H9 (cell line): ENCODE data around the gene CNTF. TPM values are rescaled to one million over a fixed set of nuclear protein-coding genes. Genes with fewer than 3 reads are reported as not detected.

Experiments used
- DNase-seq: peaks from one replicate; pipeline ENCODE4 v3.0.0-alpha.2; 2017
- H2AFZ ChIP-seq: one replicate; pipeline ENCODE4 v1.6.1; 2013; ENCODE audit warnings: mild to moderate bottlenecking, low read length, control low read depth, moderate library complexity
- H2AK5ac ChIP-seq: 2 replicates; pipeline ENCODE4 v1.6.1; 2013; ENCODE audit warnings: low read length, control low read depth, mixed read lengths; ENCODE audit not compliant: insufficient read length
- H2BK120ac ChIP-seq: one replicate; pipeline ENCODE4 v1.6.1; 2013; ENCODE audit warnings: low read depth, mild to moderate bottlenecking, low read length, control low read depth, inconsistent platforms; ENCODE audit not compliant: poor library complexity, severe bottlenecking
- H2BK12ac ChIP-seq: 2 replicates; pipeline ENCODE4 v1.6.1; 2013; ENCODE audit warnings: low read length, control low read depth, mixed read lengths, low read depth; ENCODE audit not compliant: insufficient read length
- H2BK15ac ChIP-seq: 2 replicates; pipeline ENCODE4 v1.6.1; 2013; ENCODE audit warnings: low read depth, low read length, control low read depth
- H2BK20ac ChIP-seq: one replicate; pipeline ENCODE4 v1.6.1; 2013; ENCODE audit warnings: low read depth, mild to moderate bottlenecking, low read length, control low read depth, inconsistent platforms; ENCODE audit not compliant: poor library complexity, severe bottlenecking
- H2BK5ac ChIP-seq: 2 replicates; pipeline ENCODE4 v1.6.1; 2013; ENCODE audit warnings: low read length, control low read depth, mixed read lengths; ENCODE audit not compliant: insufficient read length
- H3K14ac ChIP-seq: 2 replicates; pipeline ENCODE4 v1.6.1; 2013; ENCODE audit warnings: low read length, control low read depth; ENCODE audit not compliant: insufficient read depth
- H3K18ac ChIP-seq: 2 replicates; pipeline ENCODE4 v1.6.1; 2013; ENCODE audit warnings: low read depth, mild to moderate bottlenecking, mixed read lengths, low read length, control low read depth; ENCODE audit not compliant: insufficient read length
- H3K23ac ChIP-seq: 2 replicates; pipeline ENCODE4 v1.6.1; 2013; ENCODE audit warnings: low read length, control low read depth, mixed read lengths, low read depth; ENCODE audit not compliant: insufficient read length
- H3K23me2 ChIP-seq: 2 replicates; pipeline ENCODE4 v1.6.1; 2013; ENCODE audit warnings: low read depth, mild to moderate bottlenecking, mixed read lengths, low read length, control low read depth; ENCODE audit not compliant: insufficient read length, poor library complexity, severe bottlenecking
- H3K27ac ChIP-seq: 2 replicates; pipeline ENCODE4 v1.5.1; 2013; ENCODE audit warnings: low read length, control low read depth, mixed read lengths, low read depth; ENCODE audit not compliant: insufficient read length
- H3K27me3 ChIP-seq: 2 replicates; pipeline ENCODE4 v1.6.1; 2013; ENCODE audit warnings: low read length, control low read depth, inconsistent platforms; ENCODE audit not compliant: insufficient read depth
- H3K4ac ChIP-seq: 2 replicates; pipeline ENCODE4 v1.6.1; 2013; ENCODE audit warnings: low read depth, mild to moderate bottlenecking, control low read depth, inconsistent platforms, low read length, moderate library complexity
- H3K4me1 ChIP-seq: 2 replicates; pipeline ENCODE4 v1.6.1; 2013; ENCODE audit warnings: low read length, control low read depth, inconsistent platforms; ENCODE audit not compliant: insufficient read depth
- H3K4me2 ChIP-seq: 2 replicates; pipeline ENCODE4 v1.6.1; 2013; ENCODE audit warnings: low read length, control low read depth, mixed read lengths; ENCODE audit not compliant: insufficient read length, insufficient read depth
- H3K56ac ChIP-seq: 2 replicates; pipeline ENCODE4 v1.6.1; 2013; ENCODE audit warnings: low read depth, mild to moderate bottlenecking, mixed read lengths, low read length, control low read depth; ENCODE audit not compliant: insufficient read length
- H3K79me1 ChIP-seq: 2 replicates; pipeline ENCODE4 v1.6.1; 2013; ENCODE audit warnings: low read depth, mild to moderate bottlenecking, moderate library complexity, low read length, control low read depth, inconsistent platforms; ENCODE audit not compliant: insufficient read depth, poor library complexity, severe bottlenecking
- H3K79me2 ChIP-seq: 2 replicates; pipeline ENCODE4 v1.6.1; 2013; ENCODE audit warnings: low read length, control low read depth, inconsistent platforms; ENCODE audit not compliant: insufficient read depth
- H3K9ac ChIP-seq: 2 replicates; pipeline ENCODE4 v1.6.1; 2013; ENCODE audit warnings: low read length, control low read depth, mixed read lengths; ENCODE audit not compliant: insufficient read length; ENCODE audit errors: extremely low read depth
- H3K9me3 ChIP-seq: one replicate; pipeline ENCODE4 v1.6.1; 2013; ENCODE audit warnings: low read depth, low read length, inconsistent platforms; ENCODE audit not compliant: control insufficient read depth
- H3T11ph ChIP-seq: one replicate; pipeline ENCODE4 v1.6.1; 2013; ENCODE audit warnings: mild to moderate bottlenecking, low read length, control low read depth, inconsistent platforms
- H4K20me1 ChIP-seq: one replicate; pipeline ENCODE4 v1.6.1; 2013; ENCODE audit not compliant: control insufficient read depth, insufficient read length, insufficient read depth
- H4K5ac ChIP-seq: 2 replicates; pipeline ENCODE4 v1.6.1; 2013; ENCODE audit warnings: low read depth, mild to moderate bottlenecking, mixed read lengths, low read length, control low read depth; ENCODE audit not compliant: insufficient read length
- H4K8ac ChIP-seq: replicated peaks from 2 replicates; pipeline ENCODE4 v1.6.1; 2013; ENCODE audit warnings: low read length, control low read depth, mixed read lengths, low read depth; ENCODE audit not compliant: insufficient read length
- H4K91ac ChIP-seq: 2 replicates; pipeline ENCODE4 v1.6.1; 2013; ENCODE audit warnings: low read depth, mild to moderate bottlenecking, moderate library complexity, mixed read lengths, low read length, control low read depth; ENCODE audit not compliant: insufficient read length
- H3K27ac Mint-ChIP-seq, 3 experiments: 2 replicates in 2 of 3; 3 replicates in 1 of 3; pipeline ENCODE4 v1.8.0; 2020 to 2021; ENCODE audit warnings: mixed read lengths in 3 of 3, mild to moderate bottlenecking in 1 of 3, moderate library complexity in 1 of 3
- H3K27me3 Mint-ChIP-seq: 2 replicates; pipeline ENCODE4 v1.8.0; 2021; ENCODE audit warnings: low read depth, mild to moderate bottlenecking, moderate library complexity, mixed read lengths
- H3K36me3 Mint-ChIP-seq, 3 experiments: 2 replicates in 2 of 3; 3 replicates in 1 of 3; pipeline ENCODE4 v1.8.0; 2020 to 2021; ENCODE audit warnings: low read depth in 3 of 3, mixed read lengths in 3 of 3; ENCODE audit not compliant: insufficient read depth in 1 of 3
- H3K4me1 Mint-ChIP-seq, 2 experiments: 2 replicates each; pipeline ENCODE4 v1.8.0; 2020; ENCODE audit warnings: mixed read lengths in 2 of 2
- H3K4me3 Mint-ChIP-seq, 2 experiments: 2 replicates in 1 of 2; 3 replicates in 1 of 2; pipeline ENCODE4 v1.8.0; 2020 to 2021; ENCODE audit warnings: mild to moderate bottlenecking in 2 of 2, mixed read lengths in 2 of 2, moderate library complexity in 1 of 2
- H3K9me3 Mint-ChIP-seq, 2 experiments: 2 replicates in 1 of 2; 3 replicates in 1 of 2; pipeline ENCODE4 v1.8.0; 2020; ENCODE audit warnings: mild to moderate bottlenecking in 2 of 2, mixed read lengths in 2 of 2, moderate library complexity in 1 of 2
- WGBS: extraction: QIAGEN DNeasy Blood & Tissue Kit; methylation state at CpG from one replicate; pipeline ENCODE4 v1.1.7; 2013; ENCODE audit warnings: missing lambda C conversion rate, low lambda C conversion rate, mixed read lengths; ENCODE audit not compliant: insufficient read length; ENCODE audit errors: extremely low coverage; 5-methylcytosine and 5-hydroxymethylcytosine counted together
- total RNA-seq: library from RNA; stranded (reverse); gene quantifications from 2 replicates; pipeline ENCODE4 v1.2.1, GENCODE V29; 2021
- TF ChIP-seq, protein P1 (sequence below): fragments of 200-600 bp; sonication (generic); conservative IDR thresholded peaks from 3 replicates; pipeline ENCODE4 v1.8.0; 2021; ENCODE audit warnings: antibody characterized with exemption, mild to moderate bottlenecking

CNTF gene
- total RNA-seq, 1 experiment from 2014 or later: 3.5 TPM

DNA sequence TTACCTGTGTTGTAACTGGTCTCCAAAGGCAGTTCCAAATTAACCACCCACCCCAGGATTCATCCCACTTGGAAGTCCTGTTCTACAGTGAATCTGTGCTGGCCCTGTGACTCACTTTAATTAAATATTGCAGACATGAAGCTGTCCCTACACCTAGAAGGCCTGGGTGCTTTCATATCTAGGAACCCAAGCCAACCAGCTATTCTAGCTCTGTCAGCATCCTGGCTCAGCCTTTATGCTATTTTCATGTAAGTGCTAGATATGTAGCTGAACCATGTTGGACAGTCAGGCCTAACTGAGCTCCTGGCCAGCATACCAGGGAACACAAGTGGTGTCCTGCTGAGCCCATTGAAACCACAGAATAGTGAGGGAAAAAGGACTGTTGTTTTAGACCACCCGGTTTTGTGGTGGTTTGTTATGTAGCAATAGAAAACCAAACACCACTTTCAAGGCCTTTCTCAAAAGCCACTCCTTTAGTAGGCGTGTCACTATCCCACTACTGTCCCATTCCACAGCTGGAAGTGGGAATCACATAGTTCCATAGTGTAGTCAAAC is 30.3 kb downstream of the CNTF start:
- no peaks in the 10 kb centered on the region for H4K20me1 ChIP-seq
- no peak overlapping the region for H3K56ac ChIP-seq
- no peak overlapping the region for H3K9ac ChIP-seq
- peaks cover 23 to 34% of the 10 kb centered on the region in 2 experiments for H3K4me1 Mint-ChIP-seq
- no peak overlapping the region for H2BK12ac ChIP-seq
- no peak overlapping the region for H3K18ac ChIP-seq
- H3K36me3 Mint-ChIP-seq: no peaks in the 10 kb centered on the region
- no peak overlapping the region for H4K5ac ChIP-seq
- H3T11ph ChIP-seq: no peak overlapping the region
- no peaks in the 10 kb centered on the region for H3K27me3 ChIP-seq
- no peak for DNase-seq
- H3K4me3 Mint-ChIP-seq: no peak overlapping the region
- H2AFZ ChIP-seq: no peak overlapping the region
- no peak overlapping the region for H2BK20ac ChIP-seq
- H3K4me2 ChIP-seq: no peak overlapping the region
- no CpG with 5 or more reads among the region's 2 CpGs for WGBS
- H4K91ac ChIP-seq: no peak overlapping the region
- no peak overlapping the region for H3K14ac ChIP-seq
- H2BK120ac ChIP-seq: no peak overlapping the region
- H3K27me3 Mint-ChIP-seq: peaks cover 4% of the 10 kb centered on the region
- no peak overlapping the region; a peak in 1 of 7 replicates for H3K27ac Mint-ChIP-seq
- no peaks in the 10 kb centered on the region for H3K9me3 ChIP-seq
- peaks cover 5 to 12% of the 10 kb centered on the region in 2 experiments; a peak in 4 of 5 replicates for H3K9me3 Mint-ChIP-seq
- H3K4ac ChIP-seq: no peak overlapping the region
- H2AK5ac ChIP-seq: no peak overlapping the region
- H3K79me2 ChIP-seq: no peaks in the 10 kb centered on the region
- no peaks in the 10 kb centered on the region for H3K23me2 ChIP-seq
- no peak overlapping the region for H2BK15ac ChIP-seq
- H3K4me1 ChIP-seq: no peaks in the 10 kb centered on the region
- TF ChIP-seq, protein P1, sequence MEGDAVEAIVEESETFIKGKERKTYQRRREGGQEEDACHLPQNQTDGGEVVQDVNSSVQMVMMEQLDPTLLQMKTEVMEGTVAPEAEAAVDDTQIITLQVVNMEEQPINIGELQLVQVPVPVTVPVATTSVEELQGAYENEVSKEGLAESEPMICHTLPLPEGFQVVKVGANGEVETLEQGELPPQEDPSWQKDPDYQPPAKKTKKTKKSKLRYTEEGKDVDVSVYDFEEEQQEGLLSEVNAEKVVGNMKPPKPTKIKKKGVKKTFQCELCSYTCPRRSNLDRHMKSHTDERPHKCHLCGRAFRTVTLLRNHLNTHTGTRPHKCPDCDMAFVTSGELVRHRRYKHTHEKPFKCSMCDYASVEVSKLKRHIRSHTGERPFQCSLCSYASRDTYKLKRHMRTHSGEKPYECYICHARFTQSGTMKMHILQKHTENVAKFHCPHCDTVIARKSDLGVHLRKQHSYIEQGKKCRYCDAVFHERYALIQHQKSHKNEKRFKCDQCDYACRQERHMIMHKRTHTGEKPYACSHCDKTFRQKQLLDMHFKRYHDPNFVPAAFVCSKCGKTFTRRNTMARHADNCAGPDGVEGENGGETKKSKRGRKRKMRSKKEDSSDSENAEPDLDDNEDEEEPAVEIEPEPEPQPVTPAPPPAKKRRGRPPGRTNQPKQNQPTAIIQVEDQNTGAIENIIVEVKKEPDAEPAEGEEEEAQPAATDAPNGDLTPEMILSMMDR: no peak
- no peak overlapping the region for H3K27ac ChIP-seq
- no peaks in the 10 kb centered on the region for H3K79me1 ChIP-seq
- H4K8ac ChIP-seq: no peak overlapping the region
- no peak overlapping the region for H2BK5ac ChIP-seq
- H3K23ac ChIP-seq: no peak overlapping the region
